ENCODE measurements around the gene RNF115. TPM values are rescaled to one million over a fixed set of nuclear protein-coding genes. Genes with fewer than 3 reads are reported as not detected.

The RNF115 gene
- total and polyA plus RNA-seq, 2 of the 13 experiments (the other 11 are each of a cell fraction or from before 2014, with no cell fraction given), result 6.0 to 10.1 TPM

- TF ChIP-seq ZBTB25 (CRISPR knock-in tag; IDR thresholded peaks at IDR 0.05) (peak; percentile 54; the same call in 1 of the 2 replicates), ZNF556 (CRISPR knock-in tag; IDR thresholded peaks at IDR 0.05; ENCODE audit: borderline replicate concordance) (peak; percentile 84), ZNF674 (CRISPR knock-in tag; IDR thresholded peaks at IDR 0.05; ENCODE audit: low read depth) (no peak), ZNF670 (CRISPR knock-in tag; IDR thresholded peaks at IDR 0.05; ENCODE audit: borderline replicate concordance) (peak; percentile 89), CEBPB (IDR thresholded peaks at IDR 0.05; ENCODE audit: borderline replicate concordance, low read depth, low read length) (peak; percentile 37), TFDP1 (CRISPR knock-in tag; IDR thresholded peaks at IDR 0.05; ENCODE audit: borderline replicate concordance) (peak; percentile 73; the same call in 1 of the 2 replicates), UBTF (CRISPR knock-in tag; IDR thresholded peaks at IDR 0.05) (peak; percentile 41), ZFP90 (CRISPR knock-in tag; IDR thresholded peaks at IDR 0.05; ENCODE audit: borderline replicate concordance) (peak; percentile 51; the same call in 1 of the 2 replicates), YEATS4 (CRISPR knock-in tag; IDR thresholded peaks at IDR 0.05; ENCODE audit: borderline replicate concordance) (peak; percentile 67; the same call in 1 of the 2 replicates), ZNF781 (CRISPR knock-in tag; IDR thresholded peaks at IDR 0.05; ENCODE audit: borderline replicate concordance, not compliant biosample characterization) (peak; percentile 57), NR0B2 (CRISPR knock-in tag; IDR thresholded peaks at IDR 0.05) (no peak), ZSCAN22 (CRISPR knock-in tag; IDR thresholded peaks at IDR 0.05) (peak; percentile 66; the same call in 1 of the 2 replicates), IKZF4 (CRISPR knock-in tag; IDR thresholded peaks at IDR 0.05; ENCODE audit: borderline replicate concordance, low read depth, not compliant biosample characterization) (peak; percentile 76), USF2 (IDR thresholded peaks at IDR 0.05; ENCODE audit: low read depth, low read length) (no peak), USF2 (CRISPR knock-in tag; IDR thresholded peaks at IDR 0.05; ENCODE audit: borderline replicate concordance) (no peak), ZMYM4 (CRISPR knock-in tag; IDR thresholded peaks at IDR 0.05) (peak; percentile 81), ZNF382 (CRISPR knock-in tag; IDR thresholded peaks at IDR 0.05; ENCODE audit: borderline replicate concordance) (no peak), ZNF607 (CRISPR knock-in tag; IDR thresholded peaks at IDR 0.05; ENCODE audit: borderline replicate concordance) (peak; percentile 79), ZNF614 (CRISPR knock-in tag; IDR thresholded peaks at IDR 0.05; ENCODE audit: borderline replicate concordance) (0 out of 2 replicates have a peak, but pooled peaks have one; percentile 25), ZFP36L1 (CRISPR knock-in tag; IDR thresholded peaks at IDR 0.05) (0 out of 2 replicates have a peak, but pooled peaks have one; percentile 58), ZNF543 (CRISPR knock-in tag; IDR thresholded peaks at IDR 0.05) (0 out of 2 replicates have a peak, but pooled peaks have one; percentile 54)
These were observed 109.3 kb downstream of the RNF115 start (continued) for GRCh38 chr1:145714524-145715111.

All from HepG2 (cell line).